Kidney (tissue), 14 donors: Measurements from ENCODE around the gene USP9X. TPM values are rescaled to one million over a fixed set of nuclear protein-coding genes. Genes with fewer than 3 reads are reported as not detected.
A peak's percentile ranks its signal among the peaks of the same experiment; 100 is the strongest.
"Not testable (repeated sequence)": the region's sequence is repeated elsewhere in the genome, so short reads cannot be mapped to it uniquely, and the experiment has no call there.

Experiments
- DNase-seq, 5 donors: peaks; one replicate each; pipeline ENCODE4 v3.0.0-alpha.2; 2013 to 2020
- FAIRE-seq: peaks from 2 replicates; lab custom pipeline; 2012; peaks lifted over from hg19 to GRCh38; lab: Jason Lieb, UNC
- H3K27ac ChIP-seq, 2 donors: one replicate each; pipeline ENCODE4 v1.7.0; 2013; ENCODE audit warnings: low read depth in 2 of 2, low read length in 2 of 2, inconsistent platforms in 1 of 2
- H3K27me3 ChIP-seq: one replicate; pipeline ENCODE4 v1.7.1; 2013; ENCODE audit warnings: low read length, inconsistent platforms; ENCODE audit not compliant: control insufficient read depth, insufficient read depth
- H3K36me3 ChIP-seq, 3 donors: one replicate each; pipeline versions ENCODE4 v1.7.0 to v1.7.1; 2013; ENCODE audit warnings: low read length in 3 of 3, control low read depth in 1 of 3, inconsistent platforms in 1 of 3; ENCODE audit not compliant: insufficient read depth in 3 of 3, control insufficient read depth in 2 of 3
- H3K4me1 ChIP-seq, 3 donors: one replicate each; pipeline versions ENCODE4 v1.7.0 to v1.7.1; 2013; ENCODE audit warnings: low read length in 3 of 3, inconsistent platforms in 1 of 3, low read depth in 1 of 3; ENCODE audit not compliant: control insufficient read depth in 2 of 3, insufficient read depth in 2 of 3
- H3K4me3 ChIP-seq, 3 donors: one replicate each; pipeline versions ENCODE4 v1.7.0 to v1.8.1; 2013; ENCODE audit warnings: low read length in 3 of 3, control low read depth in 1 of 3, inconsistent platforms in 1 of 3
- H3K9ac ChIP-seq, 3 donors: one replicate each; pipeline versions ENCODE4 v1.7.0 to v1.7.1; 2013; ENCODE audit warnings: low read length in 3 of 3, control low read depth in 1 of 3, inconsistent platforms in 1 of 3
- H3K9me3 ChIP-seq, 3 donors: one replicate each; pipeline versions ENCODE4 v1.7.0 to v1.7.1; 2013; ENCODE audit warnings: low read length in 3 of 3, control low read depth in 1 of 3, inconsistent platforms in 1 of 3; ENCODE audit not compliant: control insufficient read depth in 2 of 3, insufficient read depth in 1 of 3
- intact Hi-C: fragments of 100-400 bp; cut with DNase I; formaldehyde crosslinking; loops from one replicate; pipeline ENCODE4 v1.11.1; 2022
- polyA plus RNA-seq: library from polyadenylated mRNA; stranded (reverse); fragments of 350-450 nt; fragmentation: Illumina TruSeq; extraction: RNeasy Lipid Tissue Mini Kit (QIAGEN cat#74804); gene quantifications from one replicate; pipeline ENCODE4 v1.2.3, GENCODE V29; 2014; ENCODE audit warnings: low read depth, low replicate concordance; ENCODE audit not compliant: insufficient read depth
- total RNA-seq: library from RNA; stranded (reverse); fragmentation: NEBNext Ultra II Directional; extraction: Animal tissue kit (Norgen Biotek cat#: 25700); gene quantifications from one replicate; pipeline ENCODE4 v1.2.1, GENCODE V29; 2021
- TF ChIP-seq, protein P1 (sequence below): IDR thresholded peaks from 3 replicates; pipeline ENCODE4 v1.5.1; 2012; ENCODE audit warnings: mild to moderate bottlenecking, moderate library complexity, borderline replicate concordance; ENCODE audit not compliant: insufficient read depth; ENCODE audit errors: extremely low read depth
- donor health status: control.
- donor health status: control.
- donor health status: control.
- donor health status: control.
- donor health status: control.
- donor health status: DM: yes; HTN: yes; CAD: no.
- donor health status: Normal renal cell carcinoma (clear cell type).

The USP9X gene
- total and polyA plus RNA-seq, 2 donors from 2014 or later: 12.0 to 86.8 TPM

DNA sequence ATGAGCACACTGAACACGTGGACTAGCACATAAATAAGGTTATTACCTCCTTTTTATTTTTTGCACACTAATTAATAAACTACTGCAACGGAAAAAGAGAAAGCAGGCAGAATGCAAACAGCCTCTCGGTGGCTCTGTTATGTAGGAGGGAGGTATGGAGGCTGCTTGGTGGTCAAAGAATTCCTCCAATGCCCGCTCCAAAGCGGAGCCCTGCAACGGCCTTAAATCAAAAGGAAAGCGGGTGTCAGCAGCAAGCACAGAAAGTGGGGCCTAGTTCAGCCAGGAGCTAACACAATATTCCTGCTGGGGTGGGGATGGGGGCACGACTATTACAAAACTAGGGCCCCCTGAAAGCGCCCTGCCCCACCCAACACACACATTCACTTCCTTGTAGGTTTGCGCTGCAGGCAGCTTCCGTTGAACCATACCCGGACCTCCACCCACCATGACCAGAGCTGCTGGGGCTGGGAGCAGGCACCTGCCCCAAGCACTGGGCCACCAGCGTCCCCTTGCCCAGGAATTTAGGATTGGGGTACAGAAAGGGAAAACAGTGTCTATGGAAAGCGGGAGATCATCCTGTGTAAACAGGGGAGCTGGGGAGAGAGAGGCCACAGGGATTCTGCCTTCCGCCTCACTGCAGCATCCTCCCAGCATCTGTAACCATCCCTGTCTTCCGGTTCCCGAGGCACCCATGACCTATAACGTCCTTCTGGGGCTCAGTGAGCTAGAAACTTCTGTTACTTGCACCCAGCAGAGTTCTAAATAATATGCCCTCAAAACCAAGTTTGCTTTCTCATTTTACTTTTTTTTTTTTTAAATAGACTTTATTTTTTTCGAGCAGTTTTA, 191.6 kb downstream of the USP9X start:
- Histone ChIP-seq H3K27ac (peak overlapping the region in 1 of 2 donors; percentile 37), H3K36me3 (no peaks in the 10 kb centered on the region), H3K9ac (peak overlapping the region in 2 of 3 donors; percentile 11 to 51), H3K9me3 (no peaks in the 10 kb centered on the region), H3K4me3 (peak overlapping the region; percentile 54 to 59 (median 56)), H3K27me3 (no peaks in the 10 kb centered on the region), H3K4me1 (peaks cover 0 to 2% (median 0%) of the 10 kb centered on the region in 3 donors)
- DNase-seq (peak in 4 of 5 donors; percentile 23 to 55 (median 34)), FAIRE-seq (no peak)
- TF ChIP-seq, protein P1, sequence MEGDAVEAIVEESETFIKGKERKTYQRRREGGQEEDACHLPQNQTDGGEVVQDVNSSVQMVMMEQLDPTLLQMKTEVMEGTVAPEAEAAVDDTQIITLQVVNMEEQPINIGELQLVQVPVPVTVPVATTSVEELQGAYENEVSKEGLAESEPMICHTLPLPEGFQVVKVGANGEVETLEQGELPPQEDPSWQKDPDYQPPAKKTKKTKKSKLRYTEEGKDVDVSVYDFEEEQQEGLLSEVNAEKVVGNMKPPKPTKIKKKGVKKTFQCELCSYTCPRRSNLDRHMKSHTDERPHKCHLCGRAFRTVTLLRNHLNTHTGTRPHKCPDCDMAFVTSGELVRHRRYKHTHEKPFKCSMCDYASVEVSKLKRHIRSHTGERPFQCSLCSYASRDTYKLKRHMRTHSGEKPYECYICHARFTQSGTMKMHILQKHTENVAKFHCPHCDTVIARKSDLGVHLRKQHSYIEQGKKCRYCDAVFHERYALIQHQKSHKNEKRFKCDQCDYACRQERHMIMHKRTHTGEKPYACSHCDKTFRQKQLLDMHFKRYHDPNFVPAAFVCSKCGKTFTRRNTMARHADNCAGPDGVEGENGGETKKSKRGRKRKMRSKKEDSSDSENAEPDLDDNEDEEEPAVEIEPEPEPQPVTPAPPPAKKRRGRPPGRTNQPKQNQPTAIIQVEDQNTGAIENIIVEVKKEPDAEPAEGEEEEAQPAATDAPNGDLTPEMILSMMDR: no peak
- intact Hi-C loops: no loop called here

DNA sequence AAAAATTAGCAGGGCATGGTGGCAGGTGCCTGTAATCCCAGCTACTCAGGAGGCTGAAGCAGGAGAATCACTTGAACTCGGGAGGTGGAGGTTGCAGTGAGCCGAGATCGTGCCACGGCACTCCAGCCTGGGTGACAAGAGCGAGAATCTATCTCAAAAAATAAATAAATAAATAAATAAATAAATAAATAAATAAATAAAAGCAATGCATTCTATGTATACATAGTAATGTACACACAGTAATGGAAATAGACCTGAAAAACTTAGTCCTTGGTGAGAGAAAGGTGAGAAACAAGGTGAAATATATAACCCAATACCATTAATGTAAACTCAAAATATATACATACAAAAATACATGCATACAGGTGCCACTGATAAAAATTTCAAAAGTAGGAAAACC, 197.1 kb downstream of the USP9X start:
- H3K9me3 ChIP-seq, FAIRE-seq, H3K36me3 ChIP-seq, H3K27me3 ChIP-seq, H3K27ac ChIP-seq, intact Hi-C loops, H3K4me3 ChIP-seq, H3K9ac ChIP-seq, DNase-seq, H3K4me1 ChIP-seq: not testable (repeated sequence)

DNA sequence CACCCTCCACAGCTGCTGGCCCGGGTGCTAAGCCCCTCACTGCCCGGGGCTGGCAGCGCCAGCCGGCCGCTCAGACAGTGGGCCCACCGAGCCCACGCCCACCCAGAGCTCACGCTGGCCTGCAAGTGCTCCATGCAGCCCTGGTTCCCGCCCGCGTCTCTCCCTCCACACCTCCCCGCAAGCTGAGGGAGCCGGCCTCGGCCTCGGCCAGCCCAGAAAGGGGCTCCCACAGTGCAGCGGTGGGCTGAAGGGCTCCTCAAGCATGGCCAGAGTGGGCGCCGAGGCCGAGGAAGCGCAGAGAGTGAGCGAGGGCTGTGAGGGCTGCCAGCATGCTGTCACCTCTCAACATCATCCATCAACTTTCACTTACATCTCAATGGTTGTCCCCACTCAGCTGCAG, 200.7 kb downstream of the USP9X start:
- DNase-seq, H3K4me3 ChIP-seq, H3K36me3 ChIP-seq, H3K9ac ChIP-seq, H3K27me3 ChIP-seq, FAIRE-seq, H3K27ac ChIP-seq, intact Hi-C loops, H3K9me3 ChIP-seq, H3K4me1 ChIP-seq: not testable (repeated sequence)

Other genes starting within 250 kb of the USP9X start
- gene DDX3X, start 248.7 kb downstream of the USP9X start, total RNA-seq: 275 TPM
- 43.6 TPM for gene DDX3X, start 248.7 kb downstream of the USP9X start, polyA plus RNA-seq